Epithelial cell of proximal tubule (primary cell): ENCODE data around the gene POSTN. TPM values are rescaled to one million over a fixed set of nuclear protein-coding genes. Genes with fewer than 3 reads are reported as not detected.

Experiments used
- DNase-seq: peaks from one replicate; pipeline ENCODE4 v3.0.0-alpha.2; 2011; ENCODE audit warnings: low read depth
- H3K4me3 ChIP-seq: 2 replicates; pipeline ENCODE4 v1.5.1; 2011; ENCODE audit warnings: low read depth, mild to moderate bottlenecking, low read length
- total RNA-seq: library from RNA; depleted of rRNA; stranded (reverse); fragments of >200 nt; gene quantifications from 2 replicates; pipeline ENCODE4 v1.2.3, GENCODE V29; 2015
- TF ChIP-seq, protein P1 (sequence below): conservative IDR thresholded peaks from 2 replicates; pipeline ENCODE4 v1.5.1; 2012; ENCODE audit warnings: low read depth, mild to moderate bottlenecking, low read length

The POSTN gene, protein sequence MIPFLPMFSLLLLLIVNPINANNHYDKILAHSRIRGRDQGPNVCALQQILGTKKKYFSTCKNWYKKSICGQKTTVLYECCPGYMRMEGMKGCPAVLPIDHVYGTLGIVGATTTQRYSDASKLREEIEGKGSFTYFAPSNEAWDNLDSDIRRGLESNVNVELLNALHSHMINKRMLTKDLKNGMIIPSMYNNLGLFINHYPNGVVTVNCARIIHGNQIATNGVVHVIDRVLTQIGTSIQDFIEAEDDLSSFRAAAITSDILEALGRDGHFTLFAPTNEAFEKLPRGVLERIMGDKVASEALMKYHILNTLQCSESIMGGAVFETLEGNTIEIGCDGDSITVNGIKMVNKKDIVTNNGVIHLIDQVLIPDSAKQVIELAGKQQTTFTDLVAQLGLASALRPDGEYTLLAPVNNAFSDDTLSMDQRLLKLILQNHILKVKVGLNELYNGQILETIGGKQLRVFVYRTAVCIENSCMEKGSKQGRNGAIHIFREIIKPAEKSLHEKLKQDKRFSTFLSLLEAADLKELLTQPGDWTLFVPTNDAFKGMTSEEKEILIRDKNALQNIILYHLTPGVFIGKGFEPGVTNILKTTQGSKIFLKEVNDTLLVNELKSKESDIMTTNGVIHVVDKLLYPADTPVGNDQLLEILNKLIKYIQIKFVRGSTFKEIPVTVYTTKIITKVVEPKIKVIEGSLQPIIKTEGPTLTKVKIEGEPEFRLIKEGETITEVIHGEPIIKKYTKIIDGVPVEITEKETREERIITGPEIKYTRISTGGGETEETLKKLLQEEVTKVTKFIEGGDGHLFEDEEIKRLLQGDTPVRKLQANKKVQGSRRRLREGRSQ
- total RNA-seq, result 0.07 and 0.52 TPM in 2 replicates

DNA sequence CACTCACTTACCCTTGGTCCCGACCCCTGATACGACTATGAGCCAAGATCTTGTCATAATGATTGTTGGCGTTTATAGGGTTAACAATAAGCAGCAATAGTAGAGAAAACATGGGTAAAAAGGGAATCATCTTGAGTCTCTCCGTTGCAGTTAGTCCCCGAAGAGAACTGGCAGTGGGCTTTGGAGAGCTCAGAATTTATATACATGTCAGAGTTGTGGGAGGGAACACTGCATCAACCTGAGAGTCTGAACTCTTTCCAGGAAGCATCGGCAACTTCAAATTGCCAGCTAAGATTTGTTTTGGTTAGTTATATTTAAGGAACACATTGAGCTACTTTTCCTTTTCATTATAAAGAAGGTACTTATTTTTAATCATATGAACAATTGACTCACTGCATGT, at the start of gene POSTN:
POSTN (minus strand) TSS at position 172 of the 400 bp plus-strand sequence; CDS start at position 130, 42 bp downstream.
- H3K4me3 ChIP-seq, result no peak within 1 kb of the TSS
- no peak for DNase-seq
- TF ChIP-seq, protein P1, sequence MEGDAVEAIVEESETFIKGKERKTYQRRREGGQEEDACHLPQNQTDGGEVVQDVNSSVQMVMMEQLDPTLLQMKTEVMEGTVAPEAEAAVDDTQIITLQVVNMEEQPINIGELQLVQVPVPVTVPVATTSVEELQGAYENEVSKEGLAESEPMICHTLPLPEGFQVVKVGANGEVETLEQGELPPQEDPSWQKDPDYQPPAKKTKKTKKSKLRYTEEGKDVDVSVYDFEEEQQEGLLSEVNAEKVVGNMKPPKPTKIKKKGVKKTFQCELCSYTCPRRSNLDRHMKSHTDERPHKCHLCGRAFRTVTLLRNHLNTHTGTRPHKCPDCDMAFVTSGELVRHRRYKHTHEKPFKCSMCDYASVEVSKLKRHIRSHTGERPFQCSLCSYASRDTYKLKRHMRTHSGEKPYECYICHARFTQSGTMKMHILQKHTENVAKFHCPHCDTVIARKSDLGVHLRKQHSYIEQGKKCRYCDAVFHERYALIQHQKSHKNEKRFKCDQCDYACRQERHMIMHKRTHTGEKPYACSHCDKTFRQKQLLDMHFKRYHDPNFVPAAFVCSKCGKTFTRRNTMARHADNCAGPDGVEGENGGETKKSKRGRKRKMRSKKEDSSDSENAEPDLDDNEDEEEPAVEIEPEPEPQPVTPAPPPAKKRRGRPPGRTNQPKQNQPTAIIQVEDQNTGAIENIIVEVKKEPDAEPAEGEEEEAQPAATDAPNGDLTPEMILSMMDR, result no peak

DNA sequence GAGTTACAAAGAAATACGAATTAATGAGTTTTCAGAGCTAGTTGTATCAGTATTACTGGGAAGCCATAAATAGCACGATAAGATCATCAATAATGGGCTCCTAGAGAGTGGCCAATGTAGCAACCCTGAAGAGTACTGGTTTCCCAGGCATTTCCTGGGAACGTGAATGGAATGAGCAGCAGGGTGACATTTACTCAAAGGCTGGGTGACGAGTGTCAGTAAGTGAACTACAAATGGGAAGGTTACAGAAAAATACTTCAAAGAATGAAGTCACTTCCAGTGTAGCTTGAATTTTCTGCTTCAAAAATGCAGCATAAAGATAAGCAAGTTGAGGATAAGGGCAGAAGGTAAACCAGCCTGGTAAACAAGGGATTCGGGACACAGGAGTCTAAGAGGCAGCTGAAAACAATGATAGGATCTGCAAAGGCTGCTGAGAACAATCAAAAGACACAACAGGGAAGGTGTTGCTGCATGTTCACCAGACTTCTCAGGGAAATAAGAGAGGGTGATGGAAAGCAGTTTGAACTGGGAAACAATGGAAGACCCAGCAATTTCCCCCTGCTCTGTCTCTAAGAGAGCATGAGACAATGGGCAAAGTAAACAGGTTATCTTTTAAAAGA, 48.6 kb upstream of the POSTN start:
- no peak for DNase-seq
- H3K4me3 ChIP-seq, result no peak overlapping the region
- TF ChIP-seq, protein P1, result no peak

DNA sequence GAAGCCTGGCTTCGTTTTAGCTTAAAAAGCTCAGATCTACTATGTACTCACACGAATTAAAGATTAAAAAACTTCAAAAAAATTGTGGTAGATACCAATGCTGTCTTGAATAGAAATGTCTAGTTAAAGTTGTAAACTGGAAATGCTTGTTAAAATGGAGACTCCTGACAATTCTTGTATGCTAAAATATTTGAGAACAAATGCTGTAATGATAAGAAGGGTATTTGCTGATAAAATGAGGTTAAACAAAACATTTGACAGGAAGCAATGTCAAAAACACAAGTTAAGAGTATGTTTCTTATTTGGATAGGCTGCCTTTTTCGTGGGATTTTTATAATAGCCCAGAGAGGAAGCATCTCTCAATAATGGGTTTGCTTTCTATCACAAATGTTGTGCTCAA, 48.0 kb upstream of the POSTN start:
- TF ChIP-seq, protein P1, result no peak
- H3K4me3 ChIP-seq, result no peak overlapping the region
- no peak for DNase-seq

DNA sequence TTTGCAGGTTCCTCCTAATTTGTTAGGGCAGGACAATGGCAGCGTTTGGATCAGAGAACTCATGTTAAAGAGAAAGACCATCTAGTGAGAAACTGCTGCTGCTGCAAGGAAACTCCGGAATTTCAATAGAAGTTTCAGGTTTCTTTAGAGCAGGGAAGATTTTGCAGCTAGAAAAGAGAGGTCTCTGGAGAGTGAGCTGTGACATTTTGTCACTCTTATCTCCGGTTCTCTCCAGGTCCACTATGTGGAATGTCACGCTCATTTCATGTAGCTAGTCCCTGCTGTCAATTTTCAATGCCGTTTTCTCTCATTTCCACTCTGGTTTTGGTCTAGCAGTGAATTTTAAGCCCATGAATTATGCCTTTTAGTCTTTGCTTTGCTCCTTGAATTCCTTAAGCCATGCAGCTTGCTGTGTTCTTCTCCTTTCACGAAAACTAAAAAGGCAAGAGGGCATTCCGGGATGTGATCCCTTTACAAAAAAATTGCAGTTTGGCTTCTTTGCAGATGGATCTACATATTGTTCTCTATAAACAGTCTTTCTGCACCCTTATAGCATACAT, 46.7 kb upstream of the POSTN start:
- no peak overlapping the region for H3K4me3 ChIP-seq
- DNase-seq, result no peak
- TF ChIP-seq, protein P1, result no peak

DNA sequence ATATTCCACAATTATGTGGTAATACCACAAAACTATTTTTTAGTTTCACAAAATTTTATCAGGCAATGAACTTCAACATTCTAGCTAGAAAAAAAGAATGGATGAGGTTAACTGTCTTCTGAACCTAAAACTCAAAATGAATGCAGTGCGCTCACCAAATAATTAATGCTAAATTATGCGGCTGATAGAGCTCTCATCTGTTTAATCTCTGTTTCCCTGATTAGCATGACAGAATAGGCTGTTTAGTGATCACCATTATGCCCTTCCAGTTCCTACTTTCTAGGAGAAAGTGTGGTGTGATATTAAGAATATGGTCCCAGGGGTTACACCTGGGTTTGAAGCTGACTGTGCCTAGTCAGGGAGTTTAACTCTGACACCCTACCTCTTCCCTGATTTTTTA, 42.8 kb upstream of the POSTN start:
- no peak for DNase-seq
- TF ChIP-seq, protein P1, result no peak
- no peak overlapping the region for H3K4me3 ChIP-seq

DNA sequence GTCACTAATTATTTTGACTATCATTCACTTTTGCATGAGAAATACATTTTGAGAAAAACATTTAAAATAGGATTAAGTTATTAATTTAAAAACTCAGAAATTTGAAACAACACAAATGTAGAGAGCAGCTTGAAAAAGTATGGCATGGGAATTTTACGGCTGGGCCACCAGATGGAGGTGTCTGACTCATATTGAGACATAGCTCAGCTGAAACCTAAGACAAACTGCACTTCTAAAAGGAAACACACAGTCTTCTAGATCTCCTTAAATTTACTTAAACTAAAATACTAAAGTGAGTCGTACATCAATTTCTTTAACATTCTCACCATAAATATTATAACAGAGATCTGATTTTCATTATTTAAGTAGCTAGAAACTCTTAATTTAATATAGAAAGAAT, 41.9 kb upstream of the POSTN start:
- TF ChIP-seq, protein P1, result peak; percentile 80
- no peak for DNase-seq
- no peak overlapping the region for H3K4me3 ChIP-seq
